ENCODE results near the gene SBF2. TPM values are rescaled to one million over a fixed set of nuclear protein-coding genes. Genes with fewer than 3 reads are reported as not detected.

Gene SBF2
- total and polyA plus RNA-seq, 2 of the 13 experiments (the other 11 are each of a cell fraction or from before 2014, with no cell fraction given): 24.0 to 45.8 TPM

DNA sequence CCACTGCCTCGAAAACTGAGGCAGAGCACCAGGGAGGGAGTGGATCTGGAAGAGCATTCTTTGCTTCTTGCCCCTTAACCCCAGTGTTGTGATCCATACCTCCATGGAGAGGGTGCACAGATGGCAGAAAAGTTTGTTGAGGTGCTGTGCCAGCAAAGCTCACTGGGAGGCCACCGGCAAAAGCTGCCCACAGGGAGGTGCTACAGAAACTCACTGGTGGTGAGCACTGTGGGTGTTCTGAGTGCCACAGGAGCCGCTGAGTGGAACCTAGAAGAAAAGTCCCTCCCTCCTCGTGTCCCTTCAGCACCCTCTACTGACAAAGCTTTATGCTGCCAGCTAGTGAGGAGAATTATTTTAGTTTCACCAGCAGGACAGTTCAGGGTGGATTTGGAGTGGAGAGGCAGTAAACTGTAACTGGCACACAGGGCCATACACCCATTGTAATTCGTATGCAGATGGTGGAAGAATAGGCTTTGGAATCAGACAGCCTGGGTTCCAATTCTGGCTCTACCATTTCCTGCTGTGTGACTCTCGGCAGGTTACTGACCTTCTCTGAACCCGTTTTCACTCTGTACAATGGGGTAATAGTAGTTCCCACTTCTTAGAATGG, 545.6 kb downstream of the SBF2 start (continued):
- TF ChIP-seq, protein P1, sequence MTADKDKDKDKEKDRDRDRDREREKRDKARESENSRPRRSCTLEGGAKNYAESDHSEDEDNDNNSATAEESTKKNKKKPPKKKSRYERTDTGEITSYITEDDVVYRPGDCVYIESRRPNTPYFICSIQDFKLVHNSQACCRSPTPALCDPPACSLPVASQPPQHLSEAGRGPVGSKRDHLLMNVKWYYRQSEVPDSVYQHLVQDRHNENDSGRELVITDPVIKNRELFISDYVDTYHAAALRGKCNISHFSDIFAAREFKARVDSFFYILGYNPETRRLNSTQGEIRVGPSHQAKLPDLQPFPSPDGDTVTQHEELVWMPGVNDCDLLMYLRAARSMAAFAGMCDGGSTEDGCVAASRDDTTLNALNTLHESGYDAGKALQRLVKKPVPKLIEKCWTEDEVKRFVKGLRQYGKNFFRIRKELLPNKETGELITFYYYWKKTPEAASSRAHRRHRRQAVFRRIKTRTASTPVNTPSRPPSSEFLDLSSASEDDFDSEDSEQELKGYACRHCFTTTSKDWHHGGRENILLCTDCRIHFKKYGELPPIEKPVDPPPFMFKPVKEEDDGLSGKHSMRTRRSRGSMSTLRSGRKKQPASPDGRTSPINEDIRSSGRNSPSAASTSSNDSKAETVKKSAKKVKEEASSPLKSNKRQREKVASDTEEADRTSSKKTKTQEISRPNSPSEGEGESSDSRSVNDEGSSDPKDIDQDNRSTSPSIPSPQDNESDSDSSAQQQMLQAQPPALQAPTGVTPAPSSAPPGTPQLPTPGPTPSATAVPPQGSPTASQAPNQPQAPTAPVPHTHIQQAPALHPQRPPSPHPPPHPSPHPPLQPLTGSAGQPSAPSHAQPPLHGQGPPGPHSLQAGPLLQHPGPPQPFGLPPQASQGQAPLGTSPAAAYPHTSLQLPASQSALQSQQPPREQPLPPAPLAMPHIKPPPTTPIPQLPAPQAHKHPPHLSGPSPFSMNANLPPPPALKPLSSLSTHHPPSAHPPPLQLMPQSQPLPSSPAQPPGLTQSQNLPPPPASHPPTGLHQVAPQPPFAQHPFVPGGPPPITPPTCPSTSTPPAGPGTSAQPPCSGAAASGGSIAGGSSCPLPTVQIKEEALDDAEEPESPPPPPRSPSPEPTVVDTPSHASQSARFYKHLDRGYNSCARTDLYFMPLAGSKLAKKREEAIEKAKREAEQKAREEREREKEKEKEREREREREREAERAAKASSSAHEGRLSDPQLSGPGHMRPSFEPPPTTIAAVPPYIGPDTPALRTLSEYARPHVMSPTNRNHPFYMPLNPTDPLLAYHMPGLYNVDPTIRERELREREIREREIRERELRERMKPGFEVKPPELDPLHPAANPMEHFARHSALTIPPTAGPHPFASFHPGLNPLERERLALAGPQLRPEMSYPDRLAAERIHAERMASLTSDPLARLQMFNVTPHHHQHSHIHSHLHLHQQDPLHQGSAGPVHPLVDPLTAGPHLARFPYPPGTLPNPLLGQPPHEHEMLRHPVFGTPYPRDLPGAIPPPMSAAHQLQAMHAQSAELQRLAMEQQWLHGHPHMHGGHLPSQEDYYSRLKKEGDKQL (CRISPR knock-in tag; IDR thresholded peaks at IDR 0.05; ENCODE audit: low read depth): no peak
- 0 out of 2 replicates have a peak, but pooled peaks have one; percentile 22 for TF ChIP-seq SAP130 (CRISPR knock-in tag; IDR thresholded peaks at IDR 0.05; ENCODE audit: low read depth)
- TF ChIP-seq, protein P2, sequence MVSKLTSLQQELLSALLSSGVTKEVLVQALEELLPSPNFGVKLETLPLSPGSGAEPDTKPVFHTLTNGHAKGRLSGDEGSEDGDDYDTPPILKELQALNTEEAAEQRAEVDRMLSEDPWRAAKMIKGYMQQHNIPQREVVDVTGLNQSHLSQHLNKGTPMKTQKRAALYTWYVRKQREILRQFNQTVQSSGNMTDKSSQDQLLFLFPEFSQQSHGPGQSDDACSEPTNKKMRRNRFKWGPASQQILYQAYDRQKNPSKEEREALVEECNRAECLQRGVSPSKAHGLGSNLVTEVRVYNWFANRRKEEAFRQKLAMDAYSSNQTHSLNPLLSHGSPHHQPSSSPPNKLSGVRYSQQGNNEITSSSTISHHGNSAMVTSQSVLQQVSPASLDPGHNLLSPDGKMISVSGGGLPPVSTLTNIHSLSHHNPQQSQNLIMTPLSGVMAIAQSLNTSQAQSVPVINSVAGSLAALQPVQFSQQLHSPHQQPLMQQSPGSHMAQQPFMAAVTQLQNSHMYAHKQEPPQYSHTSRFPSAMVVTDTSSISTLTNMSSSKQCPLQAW (CRISPR knock-in tag; IDR thresholded peaks at IDR 0.05): peak; percentile 67; the same call in 1 of the 2 replicates
- no peak for TF ChIP-seq ZNF644 (CRISPR knock-in tag; IDR thresholded peaks at IDR 0.05; ENCODE audit: low read depth)
- TF ChIP-seq, protein P3, sequence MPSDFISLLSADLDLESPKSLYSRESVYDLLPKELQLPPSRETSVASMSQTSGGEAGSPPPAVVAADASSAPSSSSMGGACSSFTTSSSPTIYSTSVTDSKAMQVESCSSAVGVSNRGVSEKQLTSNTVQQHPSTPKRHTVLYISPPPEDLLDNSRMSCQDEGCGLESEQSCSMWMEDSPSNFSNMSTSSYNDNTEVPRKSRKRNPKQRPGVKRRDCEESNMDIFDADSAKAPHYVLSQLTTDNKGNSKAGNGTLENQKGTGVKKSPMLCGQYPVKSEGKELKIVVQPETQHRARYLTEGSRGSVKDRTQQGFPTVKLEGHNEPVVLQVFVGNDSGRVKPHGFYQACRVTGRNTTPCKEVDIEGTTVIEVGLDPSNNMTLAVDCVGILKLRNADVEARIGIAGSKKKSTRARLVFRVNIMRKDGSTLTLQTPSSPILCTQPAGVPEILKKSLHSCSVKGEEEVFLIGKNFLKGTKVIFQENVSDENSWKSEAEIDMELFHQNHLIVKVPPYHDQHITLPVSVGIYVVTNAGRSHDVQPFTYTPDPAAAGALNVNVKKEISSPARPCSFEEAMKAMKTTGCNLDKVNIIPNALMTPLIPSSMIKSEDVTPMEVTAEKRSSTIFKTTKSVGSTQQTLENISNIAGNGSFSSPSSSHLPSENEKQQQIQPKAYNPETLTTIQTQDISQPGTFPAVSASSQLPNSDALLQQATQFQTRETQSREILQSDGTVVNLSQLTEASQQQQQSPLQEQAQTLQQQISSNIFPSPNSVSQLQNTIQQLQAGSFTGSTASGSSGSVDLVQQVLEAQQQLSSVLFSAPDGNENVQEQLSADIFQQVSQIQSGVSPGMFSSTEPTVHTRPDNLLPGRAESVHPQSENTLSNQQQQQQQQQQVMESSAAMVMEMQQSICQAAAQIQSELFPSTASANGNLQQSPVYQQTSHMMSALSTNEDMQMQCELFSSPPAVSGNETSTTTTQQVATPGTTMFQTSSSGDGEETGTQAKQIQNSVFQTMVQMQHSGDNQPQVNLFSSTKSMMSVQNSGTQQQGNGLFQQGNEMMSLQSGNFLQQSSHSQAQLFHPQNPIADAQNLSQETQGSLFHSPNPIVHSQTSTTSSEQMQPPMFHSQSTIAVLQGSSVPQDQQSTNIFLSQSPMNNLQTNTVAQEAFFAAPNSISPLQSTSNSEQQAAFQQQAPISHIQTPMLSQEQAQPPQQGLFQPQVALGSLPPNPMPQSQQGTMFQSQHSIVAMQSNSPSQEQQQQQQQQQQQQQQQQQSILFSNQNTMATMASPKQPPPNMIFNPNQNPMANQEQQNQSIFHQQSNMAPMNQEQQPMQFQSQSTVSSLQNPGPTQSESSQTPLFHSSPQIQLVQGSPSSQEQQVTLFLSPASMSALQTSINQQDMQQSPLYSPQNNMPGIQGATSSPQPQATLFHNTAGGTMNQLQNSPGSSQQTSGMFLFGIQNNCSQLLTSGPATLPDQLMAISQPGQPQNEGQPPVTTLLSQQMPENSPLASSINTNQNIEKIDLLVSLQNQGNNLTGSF (CRISPR knock-in tag; IDR thresholded peaks at IDR 0.05): no peak
- TF ChIP-seq, protein P4, sequence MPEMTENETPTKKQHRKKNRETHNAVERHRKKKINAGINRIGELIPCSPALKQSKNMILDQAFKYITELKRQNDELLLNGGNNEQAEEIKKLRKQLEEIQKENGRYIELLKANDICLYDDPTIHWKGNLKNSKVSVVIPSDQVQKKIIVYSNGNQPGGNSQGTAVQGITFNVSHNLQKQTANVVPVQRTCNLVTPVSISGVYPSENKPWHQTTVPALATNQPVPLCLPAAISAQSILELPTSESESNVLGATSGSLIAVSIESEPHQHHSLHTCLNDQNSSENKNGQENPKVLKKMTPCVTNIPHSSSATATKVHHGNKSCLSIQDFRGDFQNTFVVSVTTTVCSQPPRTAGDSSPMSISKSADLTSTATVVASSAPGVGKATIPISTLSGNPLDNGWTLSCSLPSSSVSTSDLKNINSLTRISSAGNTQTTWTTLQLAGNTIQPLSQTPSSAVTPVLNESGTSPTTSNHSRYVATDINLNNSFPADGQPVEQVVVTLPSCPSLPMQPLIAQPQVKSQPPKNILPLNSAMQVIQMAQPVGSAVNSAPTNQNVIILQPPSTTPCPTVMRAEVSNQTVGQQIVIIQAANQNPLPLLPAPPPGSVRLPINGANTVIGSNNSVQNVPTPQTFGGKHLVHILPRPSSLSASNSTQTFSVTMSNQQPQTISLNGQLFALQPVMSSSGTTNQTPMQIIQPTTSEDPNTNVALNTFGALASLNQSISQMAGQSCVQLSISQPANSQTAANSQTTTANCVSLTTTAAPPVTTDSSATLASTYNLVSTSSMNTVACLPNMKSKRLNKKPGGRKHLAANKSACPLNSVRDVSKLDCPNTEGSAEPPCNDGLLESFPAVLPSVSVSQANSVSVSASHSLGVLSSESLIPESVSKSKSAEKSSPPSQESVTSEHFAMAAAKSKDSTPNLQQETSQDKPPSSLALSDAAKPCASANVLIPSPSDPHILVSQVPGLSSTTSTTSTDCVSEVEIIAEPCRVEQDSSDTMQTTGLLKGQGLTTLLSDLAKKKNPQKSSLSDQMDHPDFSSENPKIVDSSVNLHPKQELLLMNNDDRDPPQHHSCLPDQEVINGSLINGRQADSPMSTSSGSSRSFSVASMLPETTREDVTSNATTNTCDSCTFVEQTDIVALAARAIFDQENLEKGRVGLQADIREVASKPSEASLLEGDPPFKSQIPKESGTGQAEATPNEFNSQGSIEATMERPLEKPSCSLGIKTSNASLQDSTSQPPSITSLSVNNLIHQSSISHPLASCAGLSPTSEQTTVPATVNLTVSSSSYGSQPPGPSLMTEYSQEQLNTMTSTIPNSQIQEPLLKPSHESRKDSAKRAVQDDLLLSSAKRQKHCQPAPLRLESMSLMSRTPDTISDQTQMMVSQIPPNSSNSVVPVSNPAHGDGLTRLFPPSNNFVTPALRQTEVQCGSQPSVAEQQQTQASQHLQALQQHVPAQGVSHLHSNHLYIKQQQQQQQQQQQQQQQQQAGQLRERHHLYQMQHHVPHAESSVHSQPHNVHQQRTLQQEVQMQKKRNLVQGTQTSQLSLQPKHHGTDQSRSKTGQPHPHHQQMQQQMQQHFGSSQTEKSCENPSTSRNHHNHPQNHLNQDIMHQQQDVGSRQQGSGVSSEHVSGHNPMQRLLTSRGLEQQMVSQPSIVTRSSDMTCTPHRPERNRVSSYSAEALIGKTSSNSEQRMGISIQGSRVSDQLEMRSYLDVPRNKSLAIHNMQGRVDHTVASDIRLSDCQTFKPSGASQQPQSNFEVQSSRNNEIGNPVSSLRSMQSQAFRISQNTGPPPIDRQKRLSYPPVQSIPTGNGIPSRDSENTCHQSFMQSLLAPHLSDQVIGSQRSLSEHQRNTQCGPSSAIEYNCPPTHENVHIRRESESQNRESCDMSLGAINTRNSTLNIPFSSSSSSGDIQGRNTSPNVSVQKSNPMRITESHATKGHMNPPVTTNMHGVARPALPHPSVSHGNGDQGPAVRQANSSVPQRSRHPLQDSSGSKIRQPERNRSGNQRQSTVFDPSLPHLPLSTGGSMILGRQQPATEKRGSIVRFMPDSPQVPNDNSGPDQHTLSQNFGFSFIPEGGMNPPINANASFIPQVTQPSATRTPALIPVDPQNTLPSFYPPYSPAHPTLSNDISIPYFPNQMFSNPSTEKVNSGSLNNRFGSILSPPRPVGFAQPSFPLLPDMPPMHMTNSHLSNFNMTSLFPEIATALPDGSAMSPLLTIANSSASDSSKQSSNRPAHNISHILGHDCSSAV (CRISPR knock-in tag; IDR thresholded peaks at IDR 0.05; ENCODE audit: borderline replicate concordance): no peak
- no peak for TF ChIP-seq ZNF879 (CRISPR knock-in tag; IDR thresholded peaks at IDR 0.05)
